H1 (cell line): ENCODE data around the gene S100A16. TPM values are rescaled to one million over a fixed set of nuclear protein-coding genes. Genes with fewer than 3 reads are reported as not detected.

Experiments
- CTCF ChIP-seq, 3 experiments: IDR thresholded peaks; 1 replicate in 2 of 3; 2 replicates in 1 of 3; pipeline versions ENCODE4 v1.5.1 to v1.6.1; 2011; ENCODE audit warnings: low read length in 3 of 3, mild to moderate bottlenecking in 3 of 3, inconsistent platforms in 2 of 3, low read depth in 1 of 3, moderate library complexity in 1 of 3; ENCODE audit not compliant: insufficient read depth in 1 of 3; ENCODE audit errors: control extremely low read depth in 1 of 3
- JUN ChIP-seq: IDR thresholded peaks from 2 replicates; pipeline ENCODE4 v1.6.1; 2011; ENCODE audit warnings: low read depth, mild to moderate bottlenecking, improper control_type of control experiment, low read length
- KDM1A ChIP-seq: fragments of 200-600, 300-600 bp; sonication (generic); IDR thresholded peaks from 2 replicates; pipeline ENCODE4 v1.7.1; 2016; ENCODE audit warnings: mild to moderate bottlenecking, low read length, borderline replicate concordance
- KDM5A ChIP-seq: fragments of 200-600 bp; IDR thresholded peaks from 2 replicates; pipeline ENCODE4 v1.7.1; 2012; ENCODE audit warnings: mild to moderate bottlenecking, low read length, inconsistent platforms, mixed read lengths
- MAFK ChIP-seq: IDR thresholded peaks from 2 replicates; pipeline ENCODE4 v1.6.1; 2012; ENCODE audit warnings: low read depth, mild to moderate bottlenecking, improper control_type of control experiment, low read length
- TAF1 ChIP-seq: IDR thresholded peaks from 2 replicates; pipeline ENCODE4 v1.6.1; 2011; ENCODE audit warnings: mild to moderate bottlenecking, low read depth, low read length
- polyA plus RNA-seq, 7 experiments: library from polyadenylated mRNA; depleted of rRNA in 3 of 7; stranded (reverse) in 5 of 7; unstranded in 2 of 7; fragments of >200 nt in 5 of 7; fragments of 200-250 nt in 2 of 7; gene quantifications; 1 replicate in 5 of 7; 2 replicates in 1 of 7; 4 replicates in 1 of 7; pipeline versions ENCODE4 v1.2.1 to v1.2.3, GENCODE V29; 2011 to 2013; ENCODE audit warnings: missing spikeins in 2 of 7, mixed read lengths in 2 of 7
- total RNA-seq: library from RNA; stranded (reverse); fragmentation: NEBNext Ultra II Directional; extraction: Animal tissue kit (Norgen Biotek cat#: 25700); gene quantifications from 2 replicates; pipeline ENCODE4 v1.2.1, GENCODE V29; 2021
- TF ChIP-seq, protein P1 (sequence below): fragments of 300-600 bp; sonication (generic); IDR thresholded peaks from 2 replicates; pipeline ENCODE4 v1.7.1; 2012; ENCODE audit warnings: low read length, moderate library complexity, mild to moderate bottlenecking, inconsistent platforms; ENCODE audit not compliant: insufficient replicate concordance

The S100A16 gene
- total and polyA plus RNA-seq, 2 of the 8 experiments (the other 6 are each of a cell fraction or from before 2014, with no cell fraction given), result 14.9 to 61.4 TPM

DNA sequence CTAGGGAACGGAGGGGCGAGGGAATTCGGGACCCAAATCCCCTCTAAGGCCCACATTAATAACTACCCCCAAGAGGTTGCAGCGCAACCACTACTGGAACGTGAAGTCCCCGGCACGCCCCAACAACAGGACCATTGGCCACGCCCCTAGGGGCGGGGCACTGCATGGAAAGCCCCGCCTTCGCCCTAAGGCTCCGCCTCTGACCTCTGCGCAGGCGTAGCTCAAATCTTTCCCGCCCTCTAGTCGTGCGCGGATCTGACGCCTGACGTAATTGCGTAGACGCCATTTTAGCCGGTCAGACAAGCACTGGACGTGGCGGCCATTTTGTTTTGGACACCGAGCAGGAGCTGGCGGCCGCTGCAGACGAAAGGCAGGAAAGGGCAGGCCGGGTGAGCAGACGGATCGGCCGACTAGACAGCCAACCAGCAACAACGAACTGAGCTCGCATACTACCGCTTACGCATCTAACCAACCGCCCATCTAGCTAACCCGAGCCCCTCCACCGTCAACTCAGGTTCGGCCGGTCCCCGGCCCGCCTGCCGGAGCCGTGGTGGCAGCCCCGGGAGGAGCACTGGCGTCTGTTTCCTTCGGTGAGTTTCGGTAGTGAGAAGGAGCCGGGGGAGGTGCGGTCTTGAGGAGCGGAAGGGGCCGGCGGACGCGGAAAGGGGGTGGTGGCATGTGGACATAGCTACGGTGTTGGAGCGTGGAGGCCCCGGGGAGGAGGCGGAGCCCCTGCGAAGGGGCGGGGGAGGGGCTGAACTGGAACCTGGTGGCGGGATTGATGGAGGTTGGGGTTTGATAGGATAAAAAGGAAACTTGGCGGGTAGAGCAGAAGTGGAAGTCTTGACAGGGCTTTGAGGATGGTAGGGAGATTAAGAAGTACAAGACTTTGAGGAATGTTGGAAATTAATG, 21.1 kb upstream of the S100A16 start, which contains the start of gene CHTOP (continued):
- TF ChIP-seq CTCF (IDR thresholded peaks at IDR 0.05; ENCODE audit: control extremely low read depth in 1 of 3, insufficient read depth in 1 of 3, low read depth in 1 of 3, low read length in 3 of 3) (peak in 1 of 3 experiments; percentile 10; a peak in 1 of 4 replicates), MAFK (no peak), KDM1A (no peak), KDM5A (no peak), JUN (no peak), TAF1 (peak; percentile 93)
- TF ChIP-seq, protein P1, sequence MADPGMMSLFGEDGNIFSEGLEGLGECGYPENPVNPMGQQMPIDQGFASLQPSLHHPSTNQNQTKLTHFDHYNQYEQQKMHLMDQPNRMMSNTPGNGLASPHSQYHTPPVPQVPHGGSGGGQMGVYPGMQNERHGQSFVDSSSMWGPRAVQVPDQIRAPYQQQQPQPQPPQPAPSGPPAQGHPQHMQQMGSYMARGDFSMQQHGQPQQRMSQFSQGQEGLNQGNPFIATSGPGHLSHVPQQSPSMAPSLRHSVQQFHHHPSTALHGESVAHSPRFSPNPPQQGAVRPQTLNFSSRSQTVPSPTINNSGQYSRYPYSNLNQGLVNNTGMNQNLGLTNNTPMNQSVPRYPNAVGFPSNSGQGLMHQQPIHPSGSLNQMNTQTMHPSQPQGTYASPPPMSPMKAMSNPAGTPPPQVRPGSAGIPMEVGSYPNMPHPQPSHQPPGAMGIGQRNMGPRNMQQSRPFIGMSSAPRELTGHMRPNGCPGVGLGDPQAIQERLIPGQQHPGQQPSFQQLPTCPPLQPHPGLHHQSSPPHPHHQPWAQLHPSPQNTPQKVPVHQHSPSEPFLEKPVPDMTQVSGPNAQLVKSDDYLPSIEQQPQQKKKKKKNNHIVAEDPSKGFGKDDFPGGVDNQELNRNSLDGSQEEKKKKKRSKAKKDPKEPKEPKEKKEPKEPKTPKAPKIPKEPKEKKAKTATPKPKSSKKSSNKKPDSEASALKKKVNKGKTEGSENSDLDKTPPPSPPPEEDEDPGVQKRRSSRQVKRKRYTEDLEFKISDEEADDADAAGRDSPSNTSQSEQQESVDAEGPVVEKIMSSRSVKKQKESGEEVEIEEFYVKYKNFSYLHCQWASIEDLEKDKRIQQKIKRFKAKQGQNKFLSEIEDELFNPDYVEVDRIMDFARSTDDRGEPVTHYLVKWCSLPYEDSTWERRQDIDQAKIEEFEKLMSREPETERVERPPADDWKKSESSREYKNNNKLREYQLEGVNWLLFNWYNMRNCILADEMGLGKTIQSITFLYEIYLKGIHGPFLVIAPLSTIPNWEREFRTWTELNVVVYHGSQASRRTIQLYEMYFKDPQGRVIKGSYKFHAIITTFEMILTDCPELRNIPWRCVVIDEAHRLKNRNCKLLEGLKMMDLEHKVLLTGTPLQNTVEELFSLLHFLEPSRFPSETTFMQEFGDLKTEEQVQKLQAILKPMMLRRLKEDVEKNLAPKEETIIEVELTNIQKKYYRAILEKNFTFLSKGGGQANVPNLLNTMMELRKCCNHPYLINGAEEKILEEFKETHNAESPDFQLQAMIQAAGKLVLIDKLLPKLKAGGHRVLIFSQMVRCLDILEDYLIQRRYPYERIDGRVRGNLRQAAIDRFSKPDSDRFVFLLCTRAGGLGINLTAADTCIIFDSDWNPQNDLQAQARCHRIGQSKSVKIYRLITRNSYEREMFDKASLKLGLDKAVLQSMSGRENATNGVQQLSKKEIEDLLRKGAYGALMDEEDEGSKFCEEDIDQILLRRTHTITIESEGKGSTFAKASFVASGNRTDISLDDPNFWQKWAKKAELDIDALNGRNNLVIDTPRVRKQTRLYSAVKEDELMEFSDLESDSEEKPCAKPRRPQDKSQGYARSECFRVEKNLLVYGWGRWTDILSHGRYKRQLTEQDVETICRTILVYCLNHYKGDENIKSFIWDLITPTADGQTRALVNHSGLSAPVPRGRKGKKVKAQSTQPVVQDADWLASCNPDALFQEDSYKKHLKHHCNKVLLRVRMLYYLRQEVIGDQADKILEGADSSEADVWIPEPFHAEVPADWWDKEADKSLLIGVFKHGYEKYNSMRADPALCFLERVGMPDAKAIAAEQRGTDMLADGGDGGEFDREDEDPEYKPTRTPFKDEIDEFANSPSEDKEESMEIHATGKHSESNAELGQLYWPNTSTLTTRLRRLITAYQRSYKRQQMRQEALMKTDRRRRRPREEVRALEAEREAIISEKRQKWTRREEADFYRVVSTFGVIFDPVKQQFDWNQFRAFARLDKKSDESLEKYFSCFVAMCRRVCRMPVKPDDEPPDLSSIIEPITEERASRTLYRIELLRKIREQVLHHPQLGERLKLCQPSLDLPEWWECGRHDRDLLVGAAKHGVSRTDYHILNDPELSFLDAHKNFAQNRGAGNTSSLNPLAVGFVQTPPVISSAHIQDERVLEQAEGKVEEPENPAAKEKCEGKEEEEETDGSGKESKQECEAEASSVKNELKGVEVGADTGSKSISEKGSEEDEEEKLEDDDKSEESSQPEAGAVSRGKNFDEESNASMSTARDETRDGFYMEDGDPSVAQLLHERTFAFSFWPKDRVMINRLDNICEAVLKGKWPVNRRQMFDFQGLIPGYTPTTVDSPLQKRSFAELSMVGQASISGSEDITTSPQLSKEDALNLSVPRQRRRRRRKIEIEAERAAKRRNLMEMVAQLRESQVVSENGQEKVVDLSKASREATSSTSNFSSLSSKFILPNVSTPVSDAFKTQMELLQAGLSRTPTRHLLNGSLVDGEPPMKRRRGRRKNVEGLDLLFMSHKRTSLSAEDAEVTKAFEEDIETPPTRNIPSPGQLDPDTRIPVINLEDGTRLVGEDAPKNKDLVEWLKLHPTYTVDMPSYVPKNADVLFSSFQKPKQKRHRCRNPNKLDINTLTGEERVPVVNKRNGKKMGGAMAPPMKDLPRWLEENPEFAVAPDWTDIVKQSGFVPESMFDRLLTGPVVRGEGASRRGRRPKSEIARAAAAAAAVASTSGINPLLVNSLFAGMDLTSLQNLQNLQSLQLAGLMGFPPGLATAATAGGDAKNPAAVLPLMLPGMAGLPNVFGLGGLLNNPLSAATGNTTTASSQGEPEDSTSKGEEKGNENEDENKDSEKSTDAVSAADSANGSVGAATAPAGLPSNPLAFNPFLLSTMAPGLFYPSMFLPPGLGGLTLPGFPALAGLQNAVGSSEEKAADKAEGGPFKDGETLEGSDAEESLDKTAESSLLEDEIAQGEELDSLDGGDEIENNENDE, result no peak
